Ovary (tissue), 9 donors: ENCODE data around the gene ZNF205. TPM values are rescaled to one million over a fixed set of nuclear protein-coding genes. Genes with fewer than 3 reads are reported as not detected.

ENCODE experiments used
- DNase-seq, 5 donors: peaks; one replicate each; pipeline ENCODE4 v3.0.0-alpha.2; 2019 to 2020
- H3K27ac ChIP-seq, 2 donors: fragments of 200-600 bp; one replicate each; pipeline versions ENCODE4 v1.5.1 to v1.8.0; 2019 to 2022
- H3K27me3 ChIP-seq: fragments of 200-600 bp; one replicate; pipeline ENCODE4 v1.8.0; 2022
- H3K36me3 ChIP-seq: fragments of 200-600 bp; sonication (generic); one replicate; pipeline ENCODE4 v1.5.1; 2019
- H3K4me1 ChIP-seq: one replicate; pipeline ENCODE4 v1.8.1; 2013; ENCODE audit warnings: mild to moderate bottlenecking, moderate library complexity; ENCODE audit not compliant: insufficient read depth
- H3K4me3 ChIP-seq: fragments of 200-600 bp; sonication (generic); one replicate; pipeline ENCODE4 v1.5.1; 2017
- H3K9me3 ChIP-seq, 2 donors: fragments of 200-600 bp in 1 of 2; sonication (generic) in 1 of 2; one replicate each; pipeline versions ENCODE4 v1.5.1 to v1.8.1; 2013 to 2019; ENCODE audit warnings: mild to moderate bottlenecking in 1 of 2, moderate library complexity in 1 of 2
- CTCF ChIP-seq, 3 donors: fragments of 450-650 bp in 2 of 3; fragments of 200-600 bp in 1 of 3; IDR thresholded peaks; one replicate each; pipeline versions ENCODE4 v1.5.1 to v1.8.0; 2016 to 2022; ENCODE audit warnings: antibody characterized with exemption in 3 of 3, mild to moderate bottlenecking in 1 of 3
- EP300 ChIP-seq: sonication (generic); formaldehyde crosslinking; IDR thresholded peaks from one replicate; pipeline ENCODE4 v1.6.1; 2017; ENCODE audit warnings: antibody characterized with exemption
- POLR2A ChIP-seq: fragments of 450-650 bp; IDR thresholded peaks from one replicate; pipeline ENCODE4 v1.6.1; 2017; ENCODE audit warnings: antibody characterized with exemption, mild to moderate bottlenecking, moderate library complexity
- WGBS, 3 donors: extraction: QIAGEN DNeasy Blood & Tissue Kit in 1 of 3; methylation state at CpG; one replicate each; pipeline versions ENCODE4 v1.1.5 to v1.1.7; 2013 to 2017; 5-methylcytosine and 5-hydroxymethylcytosine counted together
- intact Hi-C, 4 donors: fragments of 100-400 bp; cut with DNase I; formaldehyde crosslinking; loops; one replicate each; pipeline versions ENCODE4 v1.11.0 to v1.15.1; 2022 to 2023
- polyA plus RNA-seq, 2 donors: library from polyadenylated mRNA; stranded (reverse); fragments of 200-250 nt in 1 of 2; fragments of 350-450 nt in 1 of 2; fragmentation: Illumina TruSeq in 1 of 2; extraction: RNeasy Lipid Tissue Mini Kit (QIAGEN cat#74804) in 1 of 2; gene quantifications; one replicate each; pipeline ENCODE4 v1.2.3, GENCODE V29; 2013 to 2014
- total RNA-seq, 7 donors: library from RNA; depleted of rRNA in 2 of 7; stranded (reverse); fragments of >200 nt in 2 of 7; fragmentation: NEBNext Ultra II Directional in 3 of 7; extraction: Animal tissue kit (Norgen Biotek cat#: 25700) in 3 of 7; gene quantifications; one replicate each; pipeline versions ENCODE4 v1.1.0 to v1.2.4, GENCODE V29; 2016 to 2023
- donor health status: DM: no; HTN: no; CAD: no; lungs with moderate emphysema.
- donor health status: DM: no; HTN: no; CAD: no.
- donor health status: Bipolar disorder and iron deficiency.
- donor health status: DM: yes; HTN: yes; CAD: no.
- donor health status: DM: no; HTN: no; CAD: no.
- donor health status: DM: yes; HTN: yes; CAD: no.

ZNF205 gene
- total and polyA plus RNA-seq, 9 donors: 3.0 to 22.1 (median 15.6) TPM

DNA sequence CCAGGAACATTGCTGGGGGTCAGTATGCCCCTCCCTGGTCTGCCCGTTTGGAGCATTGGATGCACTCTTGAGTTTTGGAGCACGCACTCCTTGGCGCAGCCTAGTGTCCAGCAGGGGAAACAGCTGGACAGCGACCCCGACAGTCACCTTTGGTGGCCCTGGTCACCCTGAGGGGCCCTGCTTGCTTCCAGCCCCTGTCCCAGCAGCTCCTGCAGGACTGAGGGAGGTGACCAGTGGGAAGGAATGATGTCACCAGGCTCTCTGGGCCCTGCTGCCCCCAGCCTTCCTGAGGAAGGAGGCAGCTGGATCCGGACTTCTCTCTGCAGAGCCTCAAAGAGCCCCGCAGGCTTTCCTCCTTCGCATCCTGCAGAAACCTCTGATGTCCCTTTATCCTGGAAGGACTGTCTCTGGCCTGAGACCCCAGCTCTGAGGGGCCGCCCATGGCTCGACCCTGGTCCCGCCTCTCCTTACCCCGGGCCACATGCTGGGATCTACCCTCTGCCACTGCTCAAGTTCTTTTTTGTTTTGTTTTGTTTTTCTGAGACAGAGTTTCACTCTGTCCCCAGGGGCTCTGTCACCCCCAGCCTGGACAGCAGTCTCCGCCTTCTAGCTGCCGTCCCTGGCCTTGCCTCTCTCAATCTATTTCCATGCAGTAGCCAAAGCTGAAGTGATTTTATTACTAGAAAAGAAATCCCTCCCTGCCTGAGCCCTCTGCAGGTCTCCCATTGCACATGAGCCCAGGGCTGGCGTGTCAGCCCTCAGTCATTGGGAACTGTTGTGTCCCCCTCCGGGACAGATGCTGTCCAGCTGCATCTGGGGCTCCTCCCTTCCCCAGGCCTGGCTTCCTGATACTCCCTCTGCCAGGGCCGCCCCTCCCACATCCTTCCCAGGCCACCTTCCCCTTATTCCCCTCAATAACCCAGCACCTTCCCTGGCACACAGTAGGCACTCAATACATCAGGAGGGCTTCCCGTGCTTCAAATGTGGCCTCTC lies 24.8 kb upstream of the ZNF205 start:
- DNase-seq: no peak
- WGBS, 3 donors: 70 to 76% (median 76%) methylated on average over 17 to 18 of the region's 18 CpGs
- no peak overlapping the region for H3K4me3 ChIP-seq
- intact Hi-C loops: no loop called here
- H3K27me3 ChIP-seq: no peaks in the 10 kb centered on the region
- TF ChIP-seq EP300: no peak
- no peak for TF ChIP-seq CTCF (IDR thresholded peaks at IDR 0.05)
- no peak for TF ChIP-seq POLR2A
- no peaks in the 10 kb centered on the region for H3K36me3 ChIP-seq
- H3K4me1 ChIP-seq: no peaks in the 10 kb centered on the region
- no peaks in the 10 kb centered on the region for H3K9me3 ChIP-seq
- no peak overlapping the region for H3K27ac ChIP-seq

GRCh38 chr16:3088450-3088849 lies 23.9 kb upstream of the ZNF205 start:
- Histone ChIP-seq H3K27me3 (no peaks in the 10 kb centered on the region), H3K36me3 (no peaks in the 10 kb centered on the region), H3K27ac (no peak overlapping the region), H3K4me3 (no peak overlapping the region), H3K9me3 (no peaks in the 10 kb centered on the region), H3K4me1 (no peaks in the 10 kb centered on the region)
- WGBS, 3 donors: 30 to 40% (median 30%) methylated on average over 7 of the region's 7 CpGs
- DNase-seq: no peak
- no peak for TF ChIP-seq POLR2A
- TF ChIP-seq EP300: no peak
- intact Hi-C loops: no loop called here

- H3K27ac ChIP-seq: no peak overlapping the region
- H3K27me3 ChIP-seq: no peaks in the 10 kb centered on the region
- TF ChIP-seq POLR2A (no peak), CTCF (IDR thresholded peaks at IDR 0.05) (no peak), EP300 (no peak)
- no peak for DNase-seq
- H3K4me1 ChIP-seq: no peaks in the 10 kb centered on the region
- intact Hi-C loops: no loop called here
- H3K9me3 ChIP-seq: no peaks in the 10 kb centered on the region
- H3K4me3 ChIP-seq: no peak overlapping the region
- 91 to 92% (median 91%) methylated on average over 70 to 71 of the region's 71 CpGs for WGBS, 3 donors
- no peaks in the 10 kb centered on the region for H3K36me3 ChIP-seq
Observed at GRCh38 chr16:3088925-3089716, 23.3 kb upstream of the ZNF205 start.

- no peaks in the 10 kb centered on the region for H3K36me3 ChIP-seq
- no peaks in the 10 kb centered on the region for H3K27me3 ChIP-seq
- H3K27ac ChIP-seq: no peak overlapping the region
- 96% methylated on average over 79 to 81 of the region's 81 CpGs for WGBS, 3 donors
- intact Hi-C loops: no loop called here
- no peak overlapping the region for H3K4me3 ChIP-seq
- DNase-seq: no peak
- H3K9me3 ChIP-seq: no peaks in the 10 kb centered on the region
- TF ChIP-seq POLR2A: no peak
- no peaks in the 10 kb centered on the region for H3K4me1 ChIP-seq
Observed at GRCh38 chr16:3089717-3090592, 22.4 kb upstream of the ZNF205 start.

- Histone ChIP-seq H3K27ac (no peak overlapping the region), H3K4me3 (no peak overlapping the region), H3K4me1 (no peaks in the 10 kb centered on the region), H3K36me3 (no peaks in the 10 kb centered on the region), H3K9me3 (no peaks in the 10 kb centered on the region), H3K27me3 (no peaks in the 10 kb centered on the region)
- DNase-seq: no peak
- TF ChIP-seq POLR2A (no peak), EP300 (no peak), CTCF (IDR thresholded peaks at IDR 0.05) (no peak)
- 90 to 92% (median 90%) methylated on average over 8 of the region's 8 CpGs for WGBS, 3 donors
- intact Hi-C loops: no loop called here
Observed at GRCh38 chr16:3091551-3091950, 20.8 kb upstream of the ZNF205 start.
